H54 (cell line): Measurements from ENCODE around the gene CAMSAP1.

Experiments
- DNase-seq: peaks from one replicate; pipeline ENCODE4 v3.0.0; 2011; ENCODE audit warnings: low spot score, mixed read lengths; ENCODE audit not compliant: insufficient read length
- FAIRE-seq: peaks from 3 replicates; lab custom pipeline; 2011; peaks lifted over from hg19 to GRCh38; lab: Jason Lieb, UNC
- POLR2A ChIP-seq: IDR thresholded peaks from 2 replicates; pipeline ENCODE4 v1.6.1; 2011; ENCODE audit warnings: low read depth, mild to moderate bottlenecking, low read length

Gene CAMSAP1

GRCh38 chr9:135929656-135930445 is 22.5 kb upstream of the CAMSAP1 start:
- FAIRE-seq, result no peak
- TF ChIP-seq POLR2A, result no peak
- no peak for DNase-seq

- DNase-seq, result no peak
- TF ChIP-seq POLR2A, result no peak
- no peak for FAIRE-seq
Observed at GRCh38 chr9:135928731-135929655, 21.6 kb upstream of the CAMSAP1 start.

GRCh38 chr9:135928074-135928730 is 20.9 kb upstream of the CAMSAP1 start:
- DNase-seq (no peak), FAIRE-seq (no peak)
- no peak for TF ChIP-seq POLR2A

GRCh38 chr9:135927195-135928013 is 20.1 kb upstream of the CAMSAP1 start:
- no peak for DNase-seq
- 0 out of 2 replicates have a peak, but pooled peaks have one; percentile 22 for TF ChIP-seq POLR2A
- FAIRE-seq, result no peak

- TF ChIP-seq POLR2A, result no peak
- FAIRE-seq (peak; percentile 89), DNase-seq (peak; percentile 99)
Observed at GRCh38 chr9:135926402-135927194, 19.3 kb upstream of the CAMSAP1 start.

- no peak for FAIRE-seq
- no peak for DNase-seq
- no peak for TF ChIP-seq POLR2A
Observed at GRCh38 chr9:135925496-135926133, 18.3 kb upstream of the CAMSAP1 start.

- DNase-seq (no peak), FAIRE-seq (no peak)
- no peak for TF ChIP-seq POLR2A
Observed at GRCh38 chr9:135924628-135925338, 17.4 kb upstream of the CAMSAP1 start.

- DNase-seq (no peak), FAIRE-seq (no peak)
- TF ChIP-seq POLR2A, result no peak
Observed at GRCh38 chr9:135923508-135923907, 16.2 kb upstream of the CAMSAP1 start.

GRCh38 chr9:135921749-135922310 is 14.5 kb upstream of the CAMSAP1 start:
- TF ChIP-seq POLR2A, result no peak
- FAIRE-seq, result no peak
- no peak for DNase-seq

- FAIRE-seq (no peak), DNase-seq (no peak)
- TF ChIP-seq POLR2A, result no peak; the same call in 1 of the 2 replicates
Observed at GRCh38 chr9:135920973-135921585, 13.7 kb upstream of the CAMSAP1 start.
